Activated T-cell treated with anti-CD3 and anti-CD28 coated beads, Interleukin-2, amount 50 U/mL, for 1 hour (primary cell): ENCODE measurements around the gene ZFHX3.

Experiments
- DNase-seq: peaks from one replicate; pipeline ENCODE4 v3.0.0-alpha.2; 2020

ZFHX3 gene

DNA sequence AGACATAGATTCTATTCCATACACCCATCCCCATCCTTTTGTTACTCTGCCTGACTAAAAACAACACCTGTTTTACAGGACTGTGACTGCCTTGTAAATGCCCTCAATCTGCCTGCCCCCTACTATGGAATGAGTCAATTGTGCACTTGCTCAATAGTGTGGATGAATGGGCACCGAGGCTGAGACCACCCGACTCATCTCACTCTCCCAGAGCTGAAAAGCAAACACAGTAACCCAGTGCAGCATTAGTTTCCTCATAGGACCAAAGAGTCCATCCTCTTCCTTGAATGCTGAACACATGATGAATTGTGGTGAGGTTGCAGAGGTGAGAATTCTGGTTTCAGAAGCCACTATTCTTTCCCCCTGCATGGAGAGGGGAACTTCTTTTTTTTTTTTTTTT is 233.7 kb downstream of the ZFHX3 start:
- no peak for DNase-seq

DNA sequence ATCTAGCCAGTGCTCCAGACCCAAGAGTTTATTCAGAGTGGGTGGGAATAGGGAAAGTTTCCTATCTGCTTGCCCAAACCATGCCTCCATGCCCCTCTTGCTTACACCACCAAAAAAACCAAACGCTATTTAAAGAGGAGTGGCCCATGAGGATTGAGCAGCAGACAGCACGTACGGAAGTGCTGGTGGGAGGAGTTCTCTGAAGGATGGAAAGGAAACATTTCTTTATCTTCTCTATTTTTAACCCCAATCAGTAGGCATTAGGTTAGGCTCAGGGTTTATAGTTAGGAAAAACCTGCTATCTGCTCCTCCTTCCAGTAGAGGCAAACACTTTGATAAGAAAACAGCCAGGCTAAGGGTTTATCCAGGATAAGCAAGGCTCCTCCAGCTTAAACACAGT is 235.3 kb downstream of the ZFHX3 start:
- no peak for DNase-seq

DNA sequence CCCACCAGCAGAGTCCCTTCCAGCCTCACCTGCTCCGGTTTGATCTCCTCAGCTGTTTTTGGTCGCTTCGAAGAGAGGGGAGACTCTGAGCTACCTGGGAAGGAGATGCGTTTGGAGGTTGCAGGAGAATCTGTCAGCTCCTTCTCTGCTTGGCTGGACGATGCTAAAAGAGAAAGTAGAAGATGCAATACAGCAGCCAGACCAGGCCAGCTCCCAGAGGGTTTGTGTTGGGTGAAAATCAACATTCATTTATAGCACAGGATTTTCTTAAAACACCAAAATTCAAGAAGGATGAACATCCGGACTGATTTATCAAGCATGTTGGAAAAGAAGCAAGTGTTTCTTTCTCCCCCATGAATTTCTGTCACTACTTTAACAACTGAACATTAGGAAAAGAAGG is 236.1 kb downstream of the ZFHX3 start:
- no peak for DNase-seq

DNA sequence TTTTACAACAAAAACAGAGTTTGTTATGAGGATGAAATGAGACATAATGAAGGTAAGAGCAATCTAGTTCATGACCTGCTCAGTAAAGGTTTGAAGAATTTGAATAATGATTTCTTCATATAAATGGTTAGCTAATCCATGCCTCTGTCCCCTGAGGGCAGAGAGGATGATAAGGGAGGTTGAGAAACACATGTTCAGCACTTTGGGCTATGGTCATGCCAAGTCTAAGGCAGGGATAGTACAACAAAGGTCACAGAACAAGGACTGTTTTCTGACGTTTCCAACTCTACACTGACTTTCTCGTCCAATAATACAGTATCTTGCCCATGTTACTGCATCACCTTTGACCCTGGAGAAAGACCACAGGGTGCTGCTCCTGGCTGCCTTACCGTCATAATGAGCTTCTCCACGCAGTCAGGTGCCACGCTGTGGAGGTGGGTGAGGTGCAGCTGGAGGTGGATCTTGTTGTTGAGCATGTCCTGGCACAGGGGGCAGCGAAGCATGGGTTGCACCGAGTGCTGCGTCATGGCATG is 236.7 kb downstream of the ZFHX3 start:
- no peak for DNase-seq

DNA sequence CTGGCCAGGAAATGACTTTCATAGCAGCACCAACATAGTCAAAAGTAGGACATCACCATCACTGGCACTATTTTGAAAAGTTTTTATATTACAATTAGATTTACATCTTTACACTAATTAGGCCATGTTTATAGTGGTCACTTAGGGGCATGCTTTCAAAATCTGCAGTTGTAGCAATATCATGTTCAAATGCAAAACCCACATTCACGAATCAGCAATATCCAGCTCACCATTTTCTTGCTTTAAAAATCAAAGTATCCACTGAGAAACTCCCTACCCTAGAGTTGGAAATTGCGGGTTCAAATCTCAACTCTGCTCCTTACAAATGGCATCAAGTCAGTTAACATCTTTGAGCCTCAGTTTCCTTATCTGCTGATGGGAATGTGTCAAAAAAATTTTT is 237.4 kb downstream of the ZFHX3 start:
- DNase-seq, result no peak

DNA sequence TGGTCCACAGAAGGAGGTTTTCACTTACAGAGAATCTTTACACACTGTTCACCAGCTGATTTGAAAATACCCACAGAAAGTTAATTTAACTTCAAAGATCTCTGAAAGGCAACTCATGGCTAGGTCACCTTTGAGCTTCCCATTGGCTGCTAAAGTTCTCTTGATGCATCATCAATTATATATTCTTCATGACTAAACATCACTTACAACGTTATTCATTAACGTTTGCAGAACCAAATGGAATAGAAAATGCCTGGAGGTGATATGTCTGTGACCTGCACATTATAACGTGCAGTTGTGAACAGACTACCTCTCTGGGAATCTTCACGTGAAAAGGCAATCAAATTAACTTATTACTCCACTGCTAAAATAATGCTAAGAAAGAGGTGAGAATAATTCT is 238.5 kb downstream of the ZFHX3 start:
- DNase-seq, result no peak

DNA sequence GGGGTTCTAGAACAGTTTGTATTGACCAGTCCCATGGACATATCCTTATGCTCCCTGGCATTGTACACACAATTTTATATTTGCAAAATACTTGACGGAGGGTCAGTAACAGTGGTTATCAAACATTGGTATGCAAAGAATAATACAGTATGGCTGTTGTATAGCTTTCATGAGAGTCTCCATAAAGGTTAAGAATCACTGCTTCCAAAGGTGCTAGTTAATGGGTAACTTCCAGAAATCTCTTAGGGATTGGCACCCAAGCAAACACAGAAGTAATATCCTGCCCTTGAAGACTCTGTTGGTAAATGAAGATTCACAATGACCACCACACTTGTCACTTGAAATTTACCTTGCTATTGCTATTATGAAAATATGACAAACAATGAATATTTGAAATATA is 239.2 kb downstream of the ZFHX3 start:
- no peak for DNase-seq

DNA sequence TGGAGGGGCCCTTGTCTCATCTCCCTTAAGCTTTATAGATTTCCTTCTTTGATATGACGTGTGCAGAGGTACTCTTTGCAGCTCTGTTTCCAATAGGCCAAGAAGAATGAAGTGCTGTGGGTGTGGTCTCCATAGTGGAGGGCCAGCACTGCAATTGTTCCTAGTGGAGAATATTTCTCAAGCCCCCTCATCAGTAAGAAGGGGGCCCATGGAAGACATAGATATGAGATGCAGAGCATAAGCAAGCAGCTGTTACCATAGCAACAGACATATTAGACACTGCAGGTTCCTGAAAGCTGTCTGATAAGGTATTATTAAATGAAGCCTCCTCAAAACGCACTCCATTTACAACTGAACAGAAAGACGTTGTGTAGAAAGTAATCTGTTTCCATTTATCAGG is 240.7 kb downstream of the ZFHX3 start:
- no peak for DNase-seq

DNA sequence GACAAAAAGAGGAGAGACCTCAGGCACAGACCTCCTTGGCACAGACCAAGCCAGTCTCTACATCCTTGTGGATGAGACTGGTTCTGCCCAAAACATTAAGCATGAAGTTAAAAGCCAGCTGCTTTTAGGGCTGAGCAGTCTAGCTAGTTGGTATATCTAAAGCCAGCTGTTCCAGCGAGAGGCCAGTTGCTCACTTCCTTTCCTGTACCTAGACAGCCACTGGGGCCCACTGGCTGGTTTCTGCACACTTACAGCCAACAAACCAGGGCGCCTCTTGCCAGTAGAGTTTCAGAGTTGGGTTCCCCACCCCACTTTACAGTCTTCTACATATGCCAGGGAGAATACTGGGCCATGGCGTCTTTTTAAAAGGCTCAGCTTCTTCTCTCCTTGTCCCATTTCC is 242.4 kb downstream of the ZFHX3 start:
- no peak for DNase-seq

DNA sequence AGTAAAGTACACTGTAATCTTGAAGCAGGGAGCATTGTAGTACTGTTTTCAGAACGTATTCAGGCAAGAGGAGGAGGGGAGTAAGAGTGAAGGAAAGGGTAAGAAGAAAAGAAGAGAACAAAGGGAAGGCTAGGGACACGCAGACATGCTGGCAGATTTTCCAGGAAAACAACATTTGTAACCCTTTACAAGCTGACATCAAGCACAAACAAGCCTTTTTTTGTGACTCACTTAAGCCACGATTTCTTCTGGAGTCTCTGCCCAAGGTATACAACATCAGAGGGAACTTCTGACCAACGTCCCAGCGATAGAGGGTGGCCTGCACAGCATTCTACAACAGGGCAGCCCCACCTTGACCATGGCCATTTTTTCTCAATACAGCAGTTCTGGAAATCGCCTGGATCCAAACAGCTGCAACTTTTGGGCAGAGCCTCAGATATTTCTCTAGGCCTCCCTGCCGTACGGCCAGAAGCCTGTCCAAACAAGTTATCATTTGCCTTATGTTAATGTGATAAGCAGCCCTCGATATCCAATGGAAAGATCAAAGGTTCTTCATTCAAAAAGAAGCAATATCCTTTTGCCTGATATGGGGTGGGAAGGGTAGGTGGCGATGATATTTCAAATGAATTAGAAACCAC is 247.3 kb downstream of the ZFHX3 start:
- no peak for DNase-seq

DNA sequence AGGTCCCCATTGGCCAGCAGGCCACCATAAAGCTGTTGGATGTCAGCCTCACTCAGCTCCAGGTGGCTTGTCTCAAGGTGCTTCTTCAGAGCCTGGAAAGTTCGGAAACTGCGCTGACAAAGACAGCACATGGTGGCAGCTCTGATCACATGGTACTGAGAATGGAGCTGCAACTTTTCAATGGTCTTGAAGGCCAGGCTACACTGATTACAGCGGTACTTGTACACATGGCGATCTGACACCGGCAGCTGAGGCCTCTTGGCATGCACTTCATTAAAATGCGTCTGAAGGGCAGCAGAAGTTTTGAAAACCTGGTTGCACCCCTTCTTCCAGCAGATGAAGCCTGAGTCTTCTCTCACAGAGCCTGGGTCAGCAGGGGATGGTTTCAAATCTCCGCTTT is 249.7 kb downstream of the ZFHX3 start:
- no peak for DNase-seq

DNA sequence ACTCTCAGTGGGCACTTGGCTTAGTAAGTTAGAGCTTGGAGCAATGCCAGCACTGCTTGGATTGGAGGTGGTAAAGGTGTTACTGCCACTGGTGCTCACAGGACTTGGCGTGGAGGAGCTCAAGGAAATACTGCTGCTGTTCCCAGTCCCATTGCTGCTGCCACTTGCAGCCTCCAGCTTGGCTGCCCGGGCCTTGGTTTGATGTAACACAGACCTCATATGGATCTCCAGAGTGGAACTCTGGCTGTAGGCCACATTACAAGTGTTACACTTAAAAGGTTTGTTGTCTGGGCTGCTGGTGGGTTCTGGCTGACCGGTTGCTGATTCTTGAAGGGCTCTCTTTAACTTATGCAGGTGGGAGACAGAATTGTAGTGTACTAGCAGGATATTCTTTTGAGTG is 250.3 kb downstream of the ZFHX3 start:
- DNase-seq, result no peak

DNA sequence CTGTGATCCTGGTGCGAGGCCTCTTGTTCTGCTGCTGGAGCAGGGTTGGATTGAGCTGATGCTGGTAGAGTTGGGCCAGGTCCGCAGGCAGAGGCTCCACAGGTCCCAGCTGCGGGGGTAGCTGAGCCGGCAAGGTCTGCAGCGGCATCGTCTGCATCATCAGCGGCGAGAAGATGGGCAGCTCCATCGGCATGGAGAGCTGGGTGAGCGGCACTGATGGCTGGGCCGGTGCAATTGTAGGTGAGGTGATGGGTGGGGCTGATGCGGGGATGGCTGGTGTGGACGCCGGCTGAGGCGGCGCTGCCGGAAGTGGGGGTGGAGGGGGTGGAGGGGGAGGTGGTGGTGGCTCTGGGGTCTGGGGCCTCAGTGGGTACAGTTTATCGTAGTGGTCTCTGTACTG is 251.7 kb downstream of the ZFHX3 start:
- no peak for DNase-seq

DNA sequence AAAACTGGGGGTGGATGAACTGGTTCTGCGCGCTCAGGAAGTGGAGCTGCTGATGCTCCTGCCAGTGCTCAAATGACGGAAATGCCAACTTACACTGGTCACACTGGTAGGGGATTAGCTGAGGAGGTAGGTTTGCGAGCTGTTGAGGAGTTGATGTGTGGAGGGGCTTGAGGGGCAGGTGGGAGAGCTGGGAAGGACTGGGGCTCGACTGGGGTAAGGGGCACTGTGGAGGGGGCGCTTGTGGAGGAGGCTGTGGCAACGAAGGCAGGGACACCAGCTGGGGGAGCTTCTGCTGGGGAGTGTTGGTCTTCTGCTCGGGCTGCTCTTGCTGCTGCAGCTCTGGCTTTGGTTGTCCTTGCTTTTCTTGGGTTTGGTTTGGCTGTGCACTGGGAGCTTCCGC is 252.9 kb downstream of the ZFHX3 start:
- no peak for DNase-seq

DNA sequence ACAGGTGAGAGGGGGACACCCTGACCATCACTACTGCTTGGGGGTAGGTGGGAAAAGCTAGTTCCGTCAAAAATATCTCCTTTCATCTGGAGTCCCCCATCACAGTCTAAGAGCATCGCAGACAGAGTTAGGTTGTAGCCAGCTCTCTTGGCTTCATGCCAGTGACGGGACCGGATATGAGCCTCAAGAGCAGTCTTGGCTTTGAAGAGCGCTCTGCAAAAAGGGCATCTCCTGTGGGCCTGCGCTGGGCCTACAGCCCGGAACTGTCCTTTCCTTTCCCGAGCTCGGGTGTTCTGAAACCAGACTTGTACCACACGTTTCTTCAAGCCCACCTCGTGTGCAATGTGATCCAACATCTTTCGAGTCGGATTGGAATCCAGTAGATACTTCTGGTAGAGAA is 253.6 kb downstream of the ZFHX3 start:
- DNase-seq, result no peak

DNA sequence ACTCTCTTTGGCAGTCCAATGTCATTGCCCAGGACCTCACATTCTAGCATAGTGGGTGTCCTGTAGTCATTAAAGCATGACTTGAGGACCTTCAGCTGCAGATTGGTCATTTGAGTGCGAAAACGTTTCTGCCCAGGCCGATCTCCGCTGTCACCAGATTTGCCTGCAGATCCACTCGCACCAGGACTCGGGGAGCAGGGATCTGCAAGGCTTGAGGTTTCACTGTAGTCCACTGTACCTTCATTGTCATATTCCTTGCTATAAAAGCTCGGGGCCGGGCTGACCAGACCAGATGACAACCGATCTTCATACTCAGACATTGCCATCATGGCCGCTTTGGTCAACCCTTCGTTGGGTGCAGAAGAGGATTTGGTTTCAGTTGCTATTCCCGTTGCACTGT is 254.2 kb downstream of the ZFHX3 start:
- no peak for DNase-seq

DNA sequence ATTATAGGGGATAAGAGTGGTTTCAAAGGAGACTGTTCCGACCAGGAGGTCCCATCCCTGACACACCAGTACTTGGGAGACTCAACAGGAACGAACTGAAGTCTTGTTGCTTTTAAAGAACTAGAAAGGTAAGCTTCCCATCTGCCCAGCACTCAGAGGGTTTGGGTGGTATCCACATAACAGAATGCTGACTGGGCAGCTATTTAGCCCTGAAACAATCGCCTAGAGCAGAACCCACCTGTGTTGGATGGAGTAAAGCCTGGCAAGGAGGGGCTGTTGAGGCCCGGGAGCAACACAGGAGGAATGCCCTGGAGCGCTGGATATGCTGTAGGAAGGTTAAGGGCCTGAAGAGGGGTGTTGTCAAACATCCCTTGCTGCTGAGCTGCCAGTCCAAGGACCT is 254.9 kb downstream of the ZFHX3 start:
- no peak for DNase-seq

DNA sequence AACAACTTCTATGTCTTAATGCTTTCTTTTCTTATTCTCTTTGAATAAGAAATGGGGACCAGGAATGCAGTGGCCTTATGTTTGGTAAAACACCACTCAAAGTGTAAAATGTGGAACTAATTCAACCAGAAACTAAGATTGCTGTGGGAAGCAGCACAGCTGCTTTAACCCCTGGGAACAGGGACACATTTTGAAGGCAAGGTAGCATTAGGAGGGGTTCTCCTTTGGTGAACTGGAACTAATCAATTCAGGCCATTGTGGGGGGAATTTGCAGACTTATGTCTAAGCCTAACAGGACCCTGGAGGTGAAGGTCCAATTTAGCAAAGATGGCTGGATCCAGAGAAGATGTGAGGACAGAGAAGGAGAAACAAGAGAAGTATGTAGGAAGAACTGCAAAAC is 256.1 kb downstream of the ZFHX3 start:
- DNase-seq, result no peak

DNA sequence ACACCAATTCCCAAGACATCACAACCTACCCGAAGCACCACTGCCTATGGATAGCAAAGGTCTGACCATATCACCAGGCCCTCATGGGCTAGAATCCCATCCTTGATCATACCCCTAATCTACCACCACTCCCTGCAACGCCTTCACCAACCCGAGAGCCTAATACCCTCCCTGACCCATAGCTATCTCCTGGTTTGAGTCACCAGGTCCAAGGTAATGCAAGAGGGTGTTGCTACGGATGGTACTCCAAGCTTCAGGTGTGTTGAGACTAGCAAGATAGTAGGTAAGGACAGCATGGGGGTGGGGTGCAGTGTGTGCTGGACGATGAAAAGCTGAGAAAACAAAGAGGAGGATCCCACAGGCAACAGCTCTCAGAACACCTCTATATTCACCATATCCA is 258.0 kb downstream of the ZFHX3 start:
- no peak for DNase-seq

DNA sequence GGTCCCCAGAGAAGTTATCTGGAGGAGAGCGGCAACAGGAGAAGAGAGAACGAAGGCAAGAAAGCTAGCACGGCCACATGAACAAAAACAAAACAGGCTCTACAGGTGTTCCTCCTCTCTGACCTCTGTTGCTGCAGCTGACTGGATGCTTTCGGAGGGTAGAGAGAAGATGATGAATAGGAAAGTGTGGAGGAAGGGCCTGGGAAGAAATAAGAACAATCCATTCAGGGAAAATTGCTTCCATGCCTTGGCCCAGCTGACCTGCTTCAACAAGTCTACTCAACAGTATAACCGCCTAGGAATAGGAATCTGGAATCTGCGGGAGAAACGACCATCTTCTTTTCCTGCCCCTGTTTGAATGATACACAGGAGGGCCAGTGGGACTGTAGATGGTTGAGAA is 258.5 kb downstream of the ZFHX3 start:
- DNase-seq, result no peak

DNA sequence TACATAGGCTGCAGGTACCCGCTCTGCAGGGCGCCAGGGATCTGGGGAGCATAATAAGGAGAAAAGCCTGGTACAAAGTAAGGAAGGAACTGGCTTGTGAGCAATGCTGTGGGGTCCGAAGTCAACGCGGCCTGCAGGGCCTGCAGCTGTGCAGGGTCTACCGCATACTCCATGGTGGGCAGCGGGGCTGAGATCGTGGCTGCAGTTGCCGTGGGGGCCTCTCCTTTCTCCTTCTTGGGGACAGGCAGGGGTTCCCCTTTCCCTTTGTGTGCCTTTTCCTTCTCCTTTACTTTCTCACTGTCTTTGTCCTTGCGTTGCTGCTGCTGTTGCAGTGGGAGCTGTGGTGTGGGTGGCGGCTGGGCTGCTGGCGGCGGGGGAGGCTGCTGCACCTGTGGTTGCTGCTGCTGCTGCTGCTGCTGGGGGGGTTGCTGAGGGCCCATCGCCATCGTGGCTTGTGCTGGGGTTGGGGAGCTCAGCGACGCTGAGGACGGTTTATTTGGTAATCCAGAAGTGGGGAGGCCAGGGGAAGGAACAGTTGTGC is 259.6 kb downstream of the ZFHX3 start:
- DNase-seq, result no peak

DNA sequence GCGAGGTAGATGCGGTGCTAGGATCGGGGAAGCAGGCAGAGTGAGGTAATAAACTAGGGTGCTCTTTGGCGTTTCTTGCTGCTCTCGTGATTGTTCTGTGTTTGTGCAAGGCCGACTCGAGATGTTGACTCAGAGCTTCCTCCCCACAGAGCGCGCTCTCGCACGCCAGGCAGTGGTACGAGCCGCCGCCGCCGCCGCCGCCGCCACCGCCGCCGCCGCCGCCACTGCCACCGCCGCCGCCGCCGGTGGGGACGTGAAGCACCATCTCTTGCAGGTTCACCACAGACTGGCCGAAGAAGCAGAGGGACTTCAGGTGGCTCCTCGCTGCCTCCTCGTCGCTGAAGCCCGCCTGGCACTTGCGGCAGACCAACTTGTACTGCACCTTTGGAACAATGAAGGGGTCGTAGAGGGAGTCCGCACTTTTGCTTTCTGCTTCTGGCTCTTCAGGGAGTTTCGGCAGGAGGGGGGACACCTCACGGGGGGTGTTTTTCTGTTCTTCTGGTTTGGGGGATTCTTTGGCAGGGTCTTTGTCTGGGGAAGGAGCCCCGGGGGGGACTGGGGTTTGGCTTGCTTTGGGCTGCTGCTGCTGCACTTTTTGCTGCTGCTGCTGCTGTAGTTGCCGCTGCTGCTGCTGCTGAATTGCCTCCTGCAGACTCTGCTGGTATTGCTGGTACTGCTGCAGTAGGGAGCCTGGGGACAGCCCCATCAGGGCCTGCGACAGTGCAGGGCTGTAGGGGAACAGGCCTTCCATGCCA is 260.2 kb downstream of the ZFHX3 start:
- peak; percentile 60 for DNase-seq

DNA sequence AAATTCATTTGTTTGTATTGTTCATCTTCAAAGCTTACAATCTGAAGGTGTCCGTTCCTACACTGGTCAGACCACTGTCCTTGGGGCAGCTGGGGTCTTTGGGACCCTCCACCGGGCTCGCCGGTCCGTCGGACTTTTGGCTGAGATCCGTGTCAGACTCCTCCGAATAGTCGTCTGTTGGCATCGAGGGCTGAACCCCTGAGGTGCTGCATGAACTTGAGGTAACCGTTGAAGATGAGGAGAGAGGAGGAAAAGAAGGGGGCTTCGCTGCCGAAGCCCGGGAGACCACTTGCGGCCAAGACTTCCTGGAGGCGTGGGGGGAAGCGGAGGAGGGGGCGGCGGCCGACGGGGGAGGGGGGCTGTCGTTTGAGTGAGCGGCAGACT is 260.8 kb downstream of the ZFHX3 start:
- no peak for DNase-seq

DNA sequence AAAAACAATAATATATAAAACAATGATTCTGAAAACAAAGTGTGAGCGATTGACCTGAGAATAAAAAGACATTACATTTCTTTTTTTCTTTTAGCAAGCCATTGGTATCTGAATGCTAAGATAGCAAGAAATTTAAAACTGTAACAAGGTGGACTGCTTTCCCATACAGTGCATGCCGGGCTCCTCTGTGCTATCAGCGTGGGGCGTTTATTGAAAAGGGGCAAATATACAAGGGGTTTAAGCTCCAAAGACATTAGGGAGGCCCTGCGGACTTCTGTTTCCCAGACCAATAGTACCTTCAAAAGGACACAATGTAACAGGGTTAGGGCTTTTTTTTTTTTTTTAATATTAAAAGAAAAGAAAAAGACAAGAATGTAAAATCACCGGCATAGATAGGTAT is 261.3 kb downstream of the ZFHX3 start:
- DNase-seq, result no peak

DNA sequence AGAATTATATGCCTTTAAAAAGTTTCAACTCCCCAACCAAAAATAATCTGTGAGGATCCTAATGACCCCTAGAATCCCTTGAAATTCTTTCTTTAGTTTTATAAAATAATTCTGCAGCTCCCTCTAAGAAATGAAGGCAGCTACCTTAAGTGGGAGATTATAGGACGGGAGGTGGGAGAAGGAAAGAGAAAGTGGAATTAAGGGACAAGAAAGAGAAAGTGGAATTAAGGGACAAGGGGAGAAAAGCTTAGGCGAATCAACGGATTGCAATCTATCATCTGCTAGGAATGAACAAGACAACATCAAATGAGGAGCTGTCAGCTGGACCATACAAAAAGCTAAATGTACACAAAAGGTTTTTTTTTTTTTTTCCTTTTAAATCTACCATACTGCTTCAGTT is 262.0 kb downstream of the ZFHX3 start:
- DNase-seq, result no peak
